Inferior parietal cortex (tissue), 1 donor: Measurements from ENCODE around the gene CYP2U1.
"Not testable (repeated sequence)": the region's sequence is repeated elsewhere in the genome, so short reads cannot be mapped to it uniquely, and the experiment has no call there.

Source experiments
- DNase-seq: peaks from one replicate; pipeline ENCODE4 v3.0.0-alpha.2; 2016; ENCODE audit errors: extremely low spot score

Gene CYP2U1

GRCh38 chr4:107930821-107931774, at the start of gene CYP2U1:
TSS of gene CYP2U1 (plus strand) at chr4:107931549. CDS start at chr4:107931644, 95 bp downstream.
- DNase-seq = peak; percentile 76

GRCh38 chr4:107885865-107886264, 45.5 kb upstream of the CYP2U1 start:
- DNase-seq = no peak

DNA sequence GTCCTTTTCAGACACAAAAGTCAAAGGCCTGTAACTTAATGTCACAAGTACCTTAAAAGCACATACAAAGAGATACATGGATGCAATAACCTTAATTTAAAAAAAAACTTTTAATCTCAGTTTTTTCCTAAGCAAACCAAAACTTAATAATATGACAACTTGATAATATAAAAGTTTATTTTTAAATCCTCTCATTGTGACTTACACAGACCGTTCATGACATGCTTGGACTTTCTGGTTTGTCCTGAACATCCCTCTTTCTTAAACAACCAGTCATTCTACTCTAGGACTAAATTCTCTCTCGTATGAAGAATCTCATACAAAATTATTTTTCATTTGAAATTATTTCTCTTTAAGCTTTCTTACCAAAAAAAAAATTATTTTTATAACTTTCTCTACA, 43.1 kb upstream of the CYP2U1 start:
- DNase-seq = no peak

GRCh38 chr4:107890779-107891178, 40.6 kb upstream of the CYP2U1 start:
- no peak for DNase-seq

- DNase-seq = no peak
Measured at GRCh38 chr4:107891299-107891698, 40.0 kb upstream of the CYP2U1 start.

DNA sequence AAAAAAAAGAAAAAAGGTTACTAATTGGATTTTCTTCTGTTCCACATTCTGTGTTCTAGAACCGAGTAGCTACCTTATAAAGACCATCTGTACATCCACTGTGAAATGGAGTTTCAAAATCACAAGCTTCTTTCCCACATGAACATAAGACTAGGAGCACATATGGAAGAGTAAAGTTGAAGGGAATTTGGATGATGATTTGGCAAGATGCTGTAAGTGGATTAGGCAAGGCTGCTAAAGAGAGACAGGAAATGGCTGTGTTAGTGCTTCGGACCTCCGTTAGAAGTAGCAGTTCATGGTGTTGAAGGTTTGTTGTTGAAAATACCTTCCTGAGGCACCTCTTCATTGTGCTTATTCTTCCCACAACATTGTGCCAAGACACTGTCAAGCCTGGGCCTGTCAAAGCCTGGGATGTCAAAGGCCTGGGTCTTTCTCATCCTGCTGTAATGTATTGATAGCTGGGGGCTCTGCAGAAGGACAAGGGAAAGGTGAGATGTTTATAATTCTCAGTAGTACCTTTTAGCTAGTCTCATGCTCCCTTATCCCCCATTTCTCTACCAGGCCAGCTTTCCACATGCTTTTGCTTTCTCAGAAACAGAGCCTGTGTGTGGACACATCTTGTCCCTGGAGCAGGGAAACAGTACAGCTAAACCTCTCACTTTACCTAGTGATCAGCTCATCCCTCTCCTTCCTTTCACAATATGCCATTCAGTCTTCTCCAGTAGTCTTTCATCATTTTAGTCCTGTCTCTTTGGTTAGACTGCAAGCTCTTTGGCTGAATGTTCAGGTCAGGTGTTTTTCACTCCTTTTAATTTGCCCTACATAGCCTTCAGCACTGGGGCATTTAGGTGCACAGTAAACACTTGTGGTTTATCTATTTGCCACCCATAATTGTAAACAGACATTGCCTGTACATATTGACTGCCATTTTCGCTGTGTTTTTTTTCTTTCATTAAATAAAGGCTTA, 37.9 kb upstream of the CYP2U1 start:
- DNase-seq = no peak

- DNase-seq = no peak
Measured at GRCh38 chr4:107894138-107894603, 37.2 kb upstream of the CYP2U1 start.

- no peak for DNase-seq
Measured at GRCh38 chr4:107896158-107896645, 35.1 kb upstream of the CYP2U1 start.

DNA sequence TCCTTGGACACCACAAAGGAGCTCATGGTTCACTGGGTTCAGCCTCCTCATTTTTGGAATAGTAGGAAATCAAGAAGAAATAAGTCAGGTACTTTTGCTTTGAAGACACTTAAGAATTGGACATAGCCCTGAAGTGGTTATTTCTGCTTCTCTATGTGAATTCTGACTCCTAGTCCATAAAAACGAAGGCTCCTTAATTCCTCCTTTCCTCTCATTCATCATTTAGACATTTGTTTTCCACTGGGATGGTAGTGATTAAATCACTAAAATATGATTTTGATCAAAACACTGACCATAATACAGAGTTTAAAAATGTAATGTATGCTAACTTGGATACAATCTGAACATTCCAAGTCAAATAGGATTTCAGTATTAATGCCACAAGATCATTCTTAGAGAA, 34.7 kb upstream of the CYP2U1 start:
- no peak for DNase-seq

DNA sequence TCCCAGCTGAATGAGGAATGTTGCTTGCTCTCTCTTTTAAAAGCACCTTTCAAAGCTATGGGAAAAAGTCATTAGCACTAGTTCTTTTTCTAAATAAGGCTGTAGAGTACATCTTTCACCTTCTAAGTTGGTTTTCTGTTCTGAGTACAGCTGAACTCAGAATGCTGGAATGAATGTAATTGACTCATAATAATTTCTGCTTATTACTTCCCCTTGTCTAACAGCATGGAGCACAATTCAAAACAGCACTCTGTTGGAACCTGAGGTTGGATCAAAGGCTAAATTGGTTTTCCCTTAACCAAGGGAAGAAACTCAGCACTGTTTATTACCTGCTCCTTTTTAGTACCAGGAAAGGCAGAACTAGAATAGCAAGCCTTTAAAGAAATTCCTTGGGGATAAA, 33.5 kb upstream of the CYP2U1 start:
- no peak for DNase-seq

DNA sequence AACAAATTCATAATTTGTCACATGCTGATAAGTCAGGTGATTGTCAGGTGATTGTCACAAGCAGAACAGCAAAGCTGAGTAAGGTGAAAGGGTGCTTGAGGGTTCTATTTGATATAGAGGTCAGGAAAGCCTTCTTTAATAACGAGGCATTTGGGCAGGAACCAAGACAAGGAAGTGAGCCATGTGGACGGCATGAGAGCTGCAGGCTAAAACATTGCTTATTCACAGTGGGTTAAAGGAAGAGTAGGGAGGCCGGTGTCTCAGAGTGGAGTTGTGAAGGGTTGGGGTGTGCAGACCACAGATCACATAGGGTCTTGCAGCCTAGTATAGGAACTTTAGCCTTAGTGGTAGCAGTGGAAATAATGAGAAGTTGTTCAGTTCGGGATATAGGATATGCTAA, 31.3 kb upstream of the CYP2U1 start:
- DNase-seq = no peak

GRCh38 chr4:107900508-107900907, 30.8 kb upstream of the CYP2U1 start:
- DNase-seq = no peak

- DNase-seq = no peak
Measured at GRCh38 chr4:107901213-107901934, 30.0 kb upstream of the CYP2U1 start.

DNA sequence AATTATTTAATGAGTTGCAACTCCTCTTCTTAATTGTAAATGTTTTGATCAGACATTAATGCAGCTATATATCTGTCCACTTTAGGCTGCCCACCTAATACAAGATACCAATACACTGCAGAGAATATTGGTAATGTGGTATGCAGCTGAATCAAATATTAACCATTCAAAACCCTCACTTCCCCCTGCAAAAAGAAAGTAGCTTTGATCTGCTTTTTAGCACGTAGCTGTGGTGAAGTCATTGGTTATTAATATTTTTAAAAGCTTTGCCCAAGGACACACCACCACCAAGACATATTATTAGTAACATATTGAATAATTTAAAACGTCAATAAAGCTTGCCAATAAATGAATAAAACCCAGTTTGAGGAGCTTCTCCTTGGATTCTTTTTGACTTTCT, 28.6 kb upstream of the CYP2U1 start:
- no peak for DNase-seq

- DNase-seq = not testable (repeated sequence)
Measured at GRCh38 chr4:107905082-107905481, 26.3 kb upstream of the CYP2U1 start.

DNA sequence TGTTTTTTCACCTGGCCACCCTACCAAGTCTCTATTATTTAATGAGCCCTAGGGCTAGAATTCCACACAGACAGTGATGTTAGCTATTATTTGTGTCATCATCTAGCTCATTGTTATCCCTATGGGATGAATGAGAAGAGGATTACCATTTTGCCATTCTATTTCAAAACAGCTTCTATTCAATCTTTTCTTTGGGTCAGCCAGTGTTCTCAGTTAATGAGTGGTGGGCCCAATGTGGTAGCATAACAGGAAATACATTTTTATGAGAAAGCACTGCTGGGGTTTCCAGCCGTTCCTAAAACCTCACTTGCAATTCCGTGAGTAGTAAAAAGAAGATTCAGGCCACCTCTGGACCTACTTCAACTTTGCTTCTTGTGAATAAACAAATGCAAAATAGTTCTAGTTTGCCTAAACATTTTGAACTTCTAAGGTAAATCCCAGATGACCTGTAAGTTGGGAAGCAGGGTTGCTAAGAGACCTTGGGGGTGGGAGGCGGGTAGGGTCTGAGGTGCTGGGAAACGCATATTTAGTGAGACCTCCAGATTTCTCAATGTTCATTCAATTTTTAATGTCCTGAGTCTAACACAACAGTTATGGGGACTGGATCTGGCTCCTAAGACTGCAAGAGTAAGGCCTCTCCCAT, 24.8 kb upstream of the CYP2U1 start:
- DNase-seq = no peak

DNA sequence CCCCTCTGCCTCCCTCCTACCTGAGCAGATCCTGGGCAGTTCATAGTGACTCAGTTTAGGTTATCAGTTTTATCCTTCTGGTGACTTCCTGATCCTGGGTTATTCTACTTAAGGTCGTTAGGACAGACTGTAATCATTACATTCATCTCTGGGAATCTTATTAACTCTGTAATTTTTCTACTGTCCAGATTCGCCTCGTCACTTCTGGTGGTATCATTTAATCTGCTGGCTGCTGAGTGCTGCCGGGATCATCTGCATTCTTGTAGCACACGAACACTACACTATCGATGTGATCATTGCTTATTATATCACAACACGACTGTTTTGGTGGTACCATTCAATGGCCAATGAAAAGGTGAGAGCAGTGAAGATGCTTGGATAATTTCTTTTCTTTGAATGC, 23.0 kb upstream of the CYP2U1 start:
- DNase-seq = no peak

GRCh38 chr4:107913283-107913899, 18.0 kb upstream of the CYP2U1 start:
- peak; percentile 91 for DNase-seq

- DNase-seq = no peak
Measured at GRCh38 chr4:107915220-107915619, 16.1 kb upstream of the CYP2U1 start.

GRCh38 chr4:107916623-107917022, 14.7 kb upstream of the CYP2U1 start:
- no peak for DNase-seq
